ENCODE results near the gene ARID4B. TPM values are rescaled to one million over a fixed set of nuclear protein-coding genes. Genes with fewer than 3 reads are reported as not detected.

The ARID4B gene
- total and polyA plus RNA-seq, 2 of the 13 experiments (the other 11 are each of a cell fraction or from before 2014, with no cell fraction given): 9.7 to 24.6 TPM

DNA sequence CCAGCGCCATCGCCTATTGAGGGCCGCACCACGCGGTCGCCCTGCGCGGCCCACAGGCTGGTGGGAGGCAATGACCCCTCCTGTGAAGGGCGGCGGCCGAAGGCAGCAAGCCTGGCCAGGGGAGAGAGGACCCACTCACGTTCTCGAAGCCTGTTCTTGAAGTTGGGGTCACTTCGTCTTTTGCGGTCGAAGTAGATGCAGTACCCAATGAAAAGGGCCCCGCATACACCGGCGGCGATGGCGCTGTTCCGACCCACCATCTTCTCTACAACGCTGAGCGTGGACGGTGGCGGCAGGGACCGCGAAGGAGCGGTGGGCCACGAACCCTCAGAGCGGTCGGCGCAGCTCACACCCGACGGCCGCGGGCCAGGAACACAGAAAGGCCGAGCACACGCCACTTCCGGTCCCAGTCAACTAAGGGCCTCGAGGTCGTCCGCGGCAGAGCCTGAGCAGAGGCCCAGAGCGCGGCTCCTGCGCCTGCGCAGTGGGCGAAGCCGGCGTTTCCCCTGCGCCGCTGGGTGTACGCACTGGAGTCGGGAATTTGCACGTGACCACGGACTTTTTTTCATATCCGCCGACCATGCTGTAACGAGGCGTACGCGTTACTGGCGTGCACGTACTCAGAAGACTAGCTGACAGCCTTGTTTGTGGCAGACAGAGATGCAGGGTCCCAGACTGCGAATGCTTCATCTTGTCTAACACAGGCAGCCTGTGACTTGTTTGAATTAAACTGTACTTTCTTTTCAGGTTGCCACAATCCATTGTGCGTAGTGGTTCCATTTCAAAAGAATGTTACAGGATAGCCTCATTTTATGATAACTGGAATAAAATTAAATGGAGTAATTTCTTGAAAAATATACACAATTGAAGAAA lies 199.3 kb downstream of the ARID4B start, which contains the start of gene TOMM20 (continued):
- TF ChIP-seq, protein P1, sequence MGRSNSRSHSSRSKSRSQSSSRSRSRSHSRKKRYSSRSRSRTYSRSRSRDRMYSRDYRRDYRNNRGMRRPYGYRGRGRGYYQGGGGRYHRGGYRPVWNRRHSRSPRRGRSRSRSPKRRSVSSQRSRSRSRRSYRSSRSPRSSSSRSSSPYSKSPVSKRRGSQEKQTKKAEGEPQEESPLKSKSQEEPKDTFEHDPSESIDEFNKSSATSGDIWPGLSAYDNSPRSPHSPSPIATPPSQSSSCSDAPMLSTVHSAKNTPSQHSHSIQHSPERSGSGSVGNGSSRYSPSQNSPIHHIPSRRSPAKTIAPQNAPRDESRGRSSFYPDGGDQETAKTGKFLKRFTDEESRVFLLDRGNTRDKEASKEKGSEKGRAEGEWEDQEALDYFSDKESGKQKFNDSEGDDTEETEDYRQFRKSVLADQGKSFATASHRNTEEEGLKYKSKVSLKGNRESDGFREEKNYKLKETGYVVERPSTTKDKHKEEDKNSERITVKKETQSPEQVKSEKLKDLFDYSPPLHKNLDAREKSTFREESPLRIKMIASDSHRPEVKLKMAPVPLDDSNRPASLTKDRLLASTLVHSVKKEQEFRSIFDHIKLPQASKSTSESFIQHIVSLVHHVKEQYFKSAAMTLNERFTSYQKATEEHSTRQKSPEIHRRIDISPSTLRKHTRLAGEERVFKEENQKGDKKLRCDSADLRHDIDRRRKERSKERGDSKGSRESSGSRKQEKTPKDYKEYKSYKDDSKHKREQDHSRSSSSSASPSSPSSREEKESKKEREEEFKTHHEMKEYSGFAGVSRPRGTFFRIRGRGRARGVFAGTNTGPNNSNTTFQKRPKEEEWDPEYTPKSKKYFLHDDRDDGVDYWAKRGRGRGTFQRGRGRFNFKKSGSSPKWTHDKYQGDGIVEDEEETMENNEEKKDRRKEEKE (IDR thresholded peaks at IDR 0.05): no peak
- TF ChIP-seq HDAC1 (CRISPR knock-in tag; IDR thresholded peaks at IDR 0.05) (peak; percentile 72; the same call in 1 of the 2 replicates), KLF9 (CRISPR knock-in tag; IDR thresholded peaks at IDR 0.05; ENCODE audit: low read depth) (no peak), TBL1XR1 (IDR thresholded peaks at IDR 0.05; ENCODE audit: borderline replicate concordance, low read length, partially characterized antibody) (no peak), PAWR (CRISPR knock-in tag; IDR thresholded peaks at IDR 0.05; ENCODE audit: borderline replicate concordance) (no peak), GABPB1 (CRISPR knock-in tag; IDR thresholded peaks at IDR 0.05) (peak; percentile 99), ZFP36L2 (CRISPR knock-in tag; IDR thresholded peaks at IDR 0.05) (no peak), ZNF24 (IDR thresholded peaks at IDR 0.05) (no peak), ZNF282 (IDR thresholded peaks at IDR 0.05; ENCODE audit: partially characterized antibody) (no peak), ZBTB3 (CRISPR knock-in tag; IDR thresholded peaks at IDR 0.05; ENCODE audit: borderline replicate concordance, low read depth) (0 out of 2 replicates have a peak, but pooled peaks have one; percentile 76), ZNF550 (CRISPR knock-in tag; IDR thresholded peaks at IDR 0.05; ENCODE audit: borderline replicate concordance) (no peak), ZNF724P (CRISPR knock-in tag; IDR thresholded peaks at IDR 0.05; ENCODE audit: borderline replicate concordance) (0 out of 2 replicates have a peak, but pooled peaks have one; percentile 30)
- TF ChIP-seq, protein P2, sequence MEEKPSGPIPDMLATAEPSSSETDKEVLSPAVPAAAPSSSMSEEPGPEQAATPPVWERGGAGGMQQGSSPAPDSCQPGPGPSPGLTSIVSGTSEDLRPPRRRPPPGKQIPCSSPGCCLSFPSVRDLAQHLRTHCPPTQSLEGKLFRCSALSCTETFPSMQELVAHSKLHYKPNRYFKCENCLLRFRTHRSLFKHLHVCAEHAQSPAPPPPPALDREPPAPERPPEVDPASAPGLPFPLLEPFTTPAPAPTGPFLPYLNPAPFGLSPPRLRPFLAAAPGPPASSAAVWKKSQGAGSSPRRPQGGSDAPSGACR (CRISPR knock-in tag; IDR thresholded peaks at IDR 0.05): peak; percentile 86; the same call in 1 of the 2 replicates
- TF ChIP-seq, protein P3, sequence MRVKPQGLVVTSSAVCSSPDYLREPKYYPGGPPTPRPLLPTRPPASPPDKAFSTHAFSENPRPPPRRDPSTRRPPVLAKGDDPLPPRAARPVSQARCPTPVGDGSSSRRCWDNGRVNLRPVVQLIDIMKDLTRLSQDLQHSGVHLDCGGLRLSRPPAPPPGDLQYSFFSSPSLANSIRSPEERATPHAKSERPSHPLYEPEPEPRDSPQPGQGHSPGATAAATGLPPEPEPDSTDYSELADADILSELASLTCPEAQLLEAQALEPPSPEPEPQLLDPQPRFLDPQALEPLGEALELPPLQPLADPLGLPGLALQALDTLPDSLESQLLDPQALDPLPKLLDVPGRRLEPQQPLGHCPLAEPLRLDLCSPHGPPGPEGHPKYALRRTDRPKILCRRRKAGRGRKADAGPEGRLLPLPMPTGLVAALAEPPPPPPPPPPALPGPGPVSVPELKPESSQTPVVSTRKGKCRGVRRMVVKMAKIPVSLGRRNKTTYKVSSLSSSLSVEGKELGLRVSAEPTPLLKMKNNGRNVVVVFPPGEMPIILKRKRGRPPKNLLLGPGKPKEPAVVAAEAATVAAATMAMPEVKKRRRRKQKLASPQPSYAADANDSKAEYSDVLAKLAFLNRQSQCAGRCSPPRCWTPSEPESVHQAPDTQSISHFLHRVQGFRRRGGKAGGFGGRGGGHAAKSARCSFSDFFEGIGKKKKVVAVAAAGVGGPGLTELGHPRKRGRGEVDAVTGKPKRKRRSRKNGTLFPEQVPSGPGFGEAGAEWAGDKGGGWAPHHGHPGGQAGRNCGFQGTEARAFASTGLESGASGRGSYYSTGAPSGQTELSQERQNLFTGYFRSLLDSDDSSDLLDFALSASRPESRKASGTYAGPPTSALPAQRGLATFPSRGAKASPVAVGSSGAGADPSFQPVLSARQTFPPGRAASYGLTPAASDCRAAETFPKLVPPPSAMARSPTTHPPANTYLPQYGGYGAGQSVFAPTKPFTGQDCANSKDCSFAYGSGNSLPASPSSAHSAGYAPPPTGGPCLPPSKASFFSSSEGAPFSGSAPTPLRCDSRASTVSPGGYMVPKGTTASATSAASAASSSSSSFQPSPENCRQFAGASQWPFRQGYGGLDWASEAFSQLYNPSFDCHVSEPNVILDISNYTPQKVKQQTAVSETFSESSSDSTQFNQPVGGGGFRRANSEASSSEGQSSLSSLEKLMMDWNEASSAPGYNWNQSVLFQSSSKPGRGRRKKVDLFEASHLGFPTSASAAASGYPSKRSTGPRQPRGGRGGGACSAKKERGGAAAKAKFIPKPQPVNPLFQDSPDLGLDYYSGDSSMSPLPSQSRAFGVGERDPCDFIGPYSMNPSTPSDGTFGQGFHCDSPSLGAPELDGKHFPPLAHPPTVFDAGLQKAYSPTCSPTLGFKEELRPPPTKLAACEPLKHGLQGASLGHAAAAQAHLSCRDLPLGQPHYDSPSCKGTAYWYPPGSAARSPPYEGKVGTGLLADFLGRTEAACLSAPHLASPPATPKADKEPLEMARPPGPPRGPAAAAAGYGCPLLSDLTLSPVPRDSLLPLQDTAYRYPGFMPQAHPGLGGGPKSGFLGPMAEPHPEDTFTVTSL (CRISPR knock-in tag; IDR thresholded peaks at IDR 0.05; ENCODE audit: borderline replicate concordance): no peak
- TF ChIP-seq, protein P4, sequence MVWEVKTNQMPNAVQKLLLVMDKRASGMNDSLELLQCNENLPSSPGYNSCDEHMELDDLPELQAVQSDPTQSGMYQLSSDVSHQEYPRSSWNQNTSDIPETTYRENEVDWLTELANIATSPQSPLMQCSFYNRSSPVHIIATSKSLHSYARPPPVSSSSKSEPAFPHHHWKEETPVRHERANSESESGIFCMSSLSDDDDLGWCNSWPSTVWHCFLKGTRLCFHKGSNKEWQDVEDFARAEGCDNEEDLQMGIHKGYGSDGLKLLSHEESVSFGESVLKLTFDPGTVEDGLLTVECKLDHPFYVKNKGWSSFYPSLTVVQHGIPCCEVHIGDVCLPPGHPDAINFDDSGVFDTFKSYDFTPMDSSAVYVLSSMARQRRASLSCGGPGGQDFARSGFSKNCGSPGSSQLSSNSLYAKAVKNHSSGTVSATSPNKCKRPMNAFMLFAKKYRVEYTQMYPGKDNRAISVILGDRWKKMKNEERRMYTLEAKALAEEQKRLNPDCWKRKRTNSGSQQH (CRISPR knock-in tag; IDR thresholded peaks at IDR 0.05; ENCODE audit: low read depth): peak; percentile 91
- TF ChIP-seq, protein P5, sequence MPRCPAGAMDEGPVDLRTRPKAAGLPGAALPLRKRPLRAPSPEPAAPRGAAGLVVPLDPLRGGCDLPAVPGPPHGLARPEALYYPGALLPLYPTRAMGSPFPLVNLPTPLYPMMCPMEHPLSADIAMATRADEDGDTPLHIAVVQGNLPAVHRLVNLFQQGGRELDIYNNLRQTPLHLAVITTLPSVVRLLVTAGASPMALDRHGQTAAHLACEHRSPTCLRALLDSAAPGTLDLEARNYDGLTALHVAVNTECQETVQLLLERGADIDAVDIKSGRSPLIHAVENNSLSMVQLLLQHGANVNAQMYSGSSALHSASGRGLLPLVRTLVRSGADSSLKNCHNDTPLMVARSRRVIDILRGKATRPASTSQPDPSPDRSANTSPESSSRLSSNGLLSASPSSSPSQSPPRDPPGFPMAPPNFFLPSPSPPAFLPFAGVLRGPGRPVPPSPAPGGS (CRISPR knock-in tag; IDR thresholded peaks at IDR 0.05): peak; percentile 55; the same call in 1 of the 2 replicates

All from HepG2 (cell line).